B cell (primary cell): ENCODE data around the gene BLVRB. TPM values are rescaled to one million over a fixed set of nuclear protein-coding genes. Genes with fewer than 3 reads are reported as not detected.

Experiments used
- ATAC-seq: fragments of 200-7000 bp; cut with Tn5 transposase; one replicate; pipeline ENCODE4 v1.10.0; 2021; ENCODE audit warnings: low read depth, mild to moderate bottlenecking, moderate number of reproducible peaks, moderate library complexity
- CTCF ChIA-PET: fragments of 350-600 bp; sonication (Branson Sonifier 250); formaldehyde crosslinking; loops from one replicate; lab custom pipeline; 2021; ENCODE audit warnings: antibody characterized with exemption, inconsistent platforms; lab: Charles Lee
- POLR2A ChIA-PET: fragments of 350-600 bp; sonication (Branson Sonifier 250); formaldehyde crosslinking; loops from one replicate; lab custom pipeline; 2021; ENCODE audit warnings: antibody characterized with exemption; lab: Charles Lee
- DNase-seq: peaks from one replicate; pipeline ENCODE4 v3.0.0; 2013
- H2AFZ ChIP-seq: 2 replicates; pipeline ENCODE4 v1.6.1; 2012; ENCODE audit warnings: mild to moderate bottlenecking, low read depth, low read length; ENCODE audit not compliant: insufficient read depth, poor library complexity, severe bottlenecking
- H3K27ac ChIP-seq, 2 donors: 1 replicate in 1 of 2; 2 replicates in 1 of 2; pipeline ENCODE4 v1.5.1; 2012 to 2013; ENCODE audit warnings: low read length in 2 of 2, mild to moderate bottlenecking in 2 of 2, moderate library complexity in 1 of 2
- H3K27me3 ChIP-seq, 4 experiments: fragments of 200-600 bp in 1 of 4; sonication (generic) in 1 of 4; replicated peaks in 1 of 4; 1 replicate in 2 of 4; 2 replicates in 2 of 4; pipeline versions ENCODE4 v1.6.1 to v1.7.0; 2013 to 2016; ENCODE audit warnings: low read length in 3 of 4, mild to moderate bottlenecking in 2 of 4, mixed read lengths in 1 of 4, moderate library complexity in 1 of 4; ENCODE audit not compliant: insufficient read depth in 4 of 4, control insufficient read depth in 3 of 4; ENCODE audit errors: control extremely low read depth in 1 of 4
- H3K36me3 ChIP-seq, 2 experiments: replicated peaks in 1 of 2; 1 replicate in 1 of 2; 2 replicates in 1 of 2; pipeline versions ENCODE4 v1.6.1 to v1.7.1; 2013; ENCODE audit warnings: low read length in 1 of 2; ENCODE audit not compliant: insufficient read depth in 2 of 2, control insufficient read depth in 1 of 2; ENCODE audit errors: control extremely low read depth in 1 of 2, extremely low read depth in 1 of 2
- H3K4me1 ChIP-seq, 2 donors: fragments of 200-600 bp in 1 of 2; sonication (generic) in 1 of 2; 1 replicate in 1 of 2; 2 replicates in 1 of 2; pipeline versions ENCODE4 v1.5.1 to v1.6.1; 2013 to 2017; ENCODE audit warnings: low read length in 2 of 2; ENCODE audit not compliant: control insufficient read depth in 2 of 2, insufficient read depth in 2 of 2
- H3K4me2 ChIP-seq: replicated peaks from 2 replicates; pipeline ENCODE3; 2012; ENCODE audit warnings: mild to moderate bottlenecking, low read depth, low read length; ENCODE audit not compliant: poor library complexity, severe bottlenecking
- H3K4me3 ChIP-seq, 5 experiments: fragments of 200-600 bp in 1 of 5; sonication (generic) in 1 of 5; 1 replicate in 3 of 5; 2 replicates in 2 of 5; pipeline versions ENCODE4 v1.5.1 to v1.7.0; 2011 to 2016; ENCODE audit warnings: low read length in 4 of 5, mild to moderate bottlenecking in 4 of 5, low read depth in 2 of 5, control low read depth in 1 of 5, moderate library complexity in 1 of 5; ENCODE audit not compliant: insufficient read depth in 1 of 5; ENCODE audit errors: control extremely low read depth in 1 of 5, extremely low read depth in 1 of 5
- H3K79me2 ChIP-seq: fragments of 200-600 bp; sonication (generic); one replicate; pipeline ENCODE4 v1.6.0; 2016; ENCODE audit warnings: low read length; ENCODE audit not compliant: control insufficient read depth, insufficient read depth
- H3K9ac ChIP-seq: fragments of 200-600 bp; sonication (generic); 2 replicates; pipeline ENCODE4 v1.6.1; 2017; ENCODE audit warnings: mild to moderate bottlenecking, low read length, moderate library complexity
- H3K9me3 ChIP-seq, 3 donors: one replicate each; pipeline versions ENCODE4 v1.6.1 to v1.7.1; 2013; ENCODE audit warnings: low read length in 2 of 3; ENCODE audit not compliant: control insufficient read depth in 2 of 3, insufficient read depth in 1 of 3; ENCODE audit errors: control extremely low read depth in 1 of 3
- H4K20me1 ChIP-seq: 2 replicates; pipeline ENCODE4 v1.6.0; 2012; ENCODE audit warnings: mild to moderate bottlenecking, low read length; ENCODE audit not compliant: insufficient read depth, control insufficient read depth, poor library complexity, severe bottlenecking
- H3K27ac Mint-ChIP-seq: one replicate; pipeline ENCODE4 v1.8.0; 2021; ENCODE audit warnings: mixed read lengths
- H3K27me3 Mint-ChIP-seq: one replicate; pipeline ENCODE4 v1.8.0; 2021; ENCODE audit warnings: mixed read lengths
- H3K4me1 Mint-ChIP-seq: one replicate; pipeline ENCODE4 v1.8.0; 2021; ENCODE audit warnings: mixed read lengths
- H3K4me3 Mint-ChIP-seq: one replicate; pipeline ENCODE4 v1.8.0; 2021; ENCODE audit warnings: mixed read lengths
- H3K9me3 Mint-ChIP-seq: one replicate; pipeline ENCODE4 v1.8.0; 2022; ENCODE audit warnings: mixed read lengths; ENCODE audit not compliant: insufficient read depth
- EZH2 ChIP-seq: IDR thresholded peaks from 2 replicates; pipeline ENCODE4 v1.6.1; 2012; ENCODE audit warnings: borderline replicate concordance, low read depth, mild to moderate bottlenecking, moderate library complexity, low read length; ENCODE audit not compliant: insufficient read depth, poor library complexity, severe bottlenecking
- WGBS: methylation state at CpG from one replicate; pipeline ENCODE4 v1.1.5; 2013; ENCODE audit warnings: missing lambda C conversion rate; ENCODE audit not compliant: insufficient coverage; 5-methylcytosine and 5-hydroxymethylcytosine counted together
- intact Hi-C: fragments of 100-400 bp; cut with micrococcal nuclease; formaldehyde crosslinking; loops from one replicate; pipeline ENCODE4 v1.10.0; 2022
- polyA plus RNA-seq: library from polyadenylated mRNA; depleted of rRNA; stranded (reverse); fragments of >200 nt; gene quantifications from 2 replicates; pipeline ENCODE4 v1.2.3, GENCODE V29; 2012
- total RNA-seq, 2 donors: library from RNA; stranded (reverse); fragments of 120-200 nt in 1 of 2; gene quantifications; 1 replicate in 1 of 2; 2 replicates in 1 of 2; pipeline versions ENCODE4 v1.2.3 to v1.2.4, GENCODE V29; 2013 to 2022
- TF ChIP-seq, protein P1 (sequence below): fragments of 200-600 bp; IDR thresholded peaks from one replicate; pipeline ENCODE4 v1.8.0; 2022; ENCODE audit warnings: antibody characterized with exemption, mild to moderate bottlenecking

The BLVRB gene
- total and polyA plus RNA-seq, 2 donors (not counting 1 experiment from before 2014, with no cell fraction given): 14.2 to 23.2 TPM

DNA sequence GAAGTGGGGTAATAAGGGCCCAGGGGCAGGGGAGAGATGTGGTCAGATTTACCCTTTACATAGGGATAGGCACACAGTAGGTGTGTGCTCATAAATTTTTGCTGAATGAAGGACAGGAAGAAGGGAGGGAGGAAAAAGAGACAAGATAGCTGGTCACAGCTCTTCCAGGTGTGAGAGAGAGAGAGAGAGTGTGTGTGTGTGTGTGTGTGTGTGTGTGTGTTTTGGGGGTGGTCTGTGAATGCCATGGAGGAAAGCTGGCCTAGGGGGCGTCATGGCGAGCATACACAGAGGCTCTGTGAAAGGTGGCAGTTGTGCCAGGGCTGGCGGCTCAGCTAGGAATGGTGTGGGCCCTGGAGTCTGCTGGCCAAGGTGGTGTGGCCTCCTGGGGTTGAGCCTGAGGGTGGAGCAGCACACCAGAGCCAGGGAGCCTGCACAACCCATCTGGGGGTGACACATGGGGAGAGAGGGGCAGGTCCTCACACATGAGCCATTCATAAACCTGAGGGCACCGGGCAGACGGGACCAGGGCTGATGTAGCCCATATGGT, 46.4 kb downstream of the BLVRB start:
- Histone ChIP-seq H3K4me3 (no peak overlapping the region), H3K27me3 (no peaks in the 10 kb centered on the region), H2AFZ (no peak overlapping the region), H3K9ac (no peak overlapping the region), H3K27ac (no peak overlapping the region), H4K20me1 (no peaks in the 10 kb centered on the region), H3K36me3 (peaks cover 0 to 9% of the 10 kb centered on the region in 2 experiments), H3K9me3 (no peaks in the 10 kb centered on the region), H3K79me2 (peaks cover 16% of the 10 kb centered on the region), H3K4me1 (peaks cover 9 to 20% of the 10 kb centered on the region in 2 donors), H3K4me2 (no peak overlapping the region)
- Mint-ChIP-seq H3K4me1 (peaks cover 17% of the 10 kb centered on the region), H3K4me3 (peak overlapping the region; percentile 19), H3K9me3 (no peaks in the 10 kb centered on the region), H3K27me3 (no peaks in the 10 kb centered on the region), H3K27ac (no peak overlapping the region)
- TF ChIP-seq EZH2: no peak
- TF ChIP-seq, protein P1, sequence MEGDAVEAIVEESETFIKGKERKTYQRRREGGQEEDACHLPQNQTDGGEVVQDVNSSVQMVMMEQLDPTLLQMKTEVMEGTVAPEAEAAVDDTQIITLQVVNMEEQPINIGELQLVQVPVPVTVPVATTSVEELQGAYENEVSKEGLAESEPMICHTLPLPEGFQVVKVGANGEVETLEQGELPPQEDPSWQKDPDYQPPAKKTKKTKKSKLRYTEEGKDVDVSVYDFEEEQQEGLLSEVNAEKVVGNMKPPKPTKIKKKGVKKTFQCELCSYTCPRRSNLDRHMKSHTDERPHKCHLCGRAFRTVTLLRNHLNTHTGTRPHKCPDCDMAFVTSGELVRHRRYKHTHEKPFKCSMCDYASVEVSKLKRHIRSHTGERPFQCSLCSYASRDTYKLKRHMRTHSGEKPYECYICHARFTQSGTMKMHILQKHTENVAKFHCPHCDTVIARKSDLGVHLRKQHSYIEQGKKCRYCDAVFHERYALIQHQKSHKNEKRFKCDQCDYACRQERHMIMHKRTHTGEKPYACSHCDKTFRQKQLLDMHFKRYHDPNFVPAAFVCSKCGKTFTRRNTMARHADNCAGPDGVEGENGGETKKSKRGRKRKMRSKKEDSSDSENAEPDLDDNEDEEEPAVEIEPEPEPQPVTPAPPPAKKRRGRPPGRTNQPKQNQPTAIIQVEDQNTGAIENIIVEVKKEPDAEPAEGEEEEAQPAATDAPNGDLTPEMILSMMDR: no peak
- POLR2A ChIA-PET: no interaction called here
- ATAC-seq: no peak
- intact Hi-C loops: no loop called here
- 81% methylated on average over 5 of the region's 5 CpGs for WGBS
- no peak for DNase-seq
- CTCF ChIA-PET: interaction anchor here (0.7 to 9.5 kb wide), 6 partner anchors 13 to 74 kb away, joined by 3 to 87 read pairs (median 16); partner anchors contain the start of genes BLVRB, SERTAD3 and SPTBN4

- Histone ChIP-seq H3K4me1 (peaks cover 9 to 15% of the 10 kb centered on the region in 2 donors), H3K9me3 (no peaks in the 10 kb centered on the region), H2AFZ (no peak overlapping the region), H3K27me3 (no peaks in the 10 kb centered on the region), H3K4me2 (no peak overlapping the region), H3K9ac (no peak overlapping the region), H3K36me3 (peaks cover 0 to 7% of the 10 kb centered on the region in 2 experiments), H3K79me2 (peaks cover 7% of the 10 kb centered on the region), H3K27ac (no peak overlapping the region), H3K4me3 (no peak overlapping the region), H4K20me1 (no peaks in the 10 kb centered on the region)
- H3K27me3 Mint-ChIP-seq: no peaks in the 10 kb centered on the region
- ChIA-PET CTCF (interaction anchor here (1.4 to 5.6 kb wide), 2 partner anchors 12 to 27 kb away, joined by 5 to 87 read pairs; partner anchors contain the start of gene SERTAD3), POLR2A (no interaction called here)
- ATAC-seq: no peak
- intact Hi-C loops: no loop called here
- no peak overlapping the region for H3K4me3 Mint-ChIP-seq
- DNase-seq: no peak
- WGBS: 81% methylated on average over 3 of the region's 3 CpGs
- H3K4me1 Mint-ChIP-seq: peaks cover 16% of the 10 kb centered on the region
- no peaks in the 10 kb centered on the region for H3K9me3 Mint-ChIP-seq
- no peak overlapping the region for H3K27ac Mint-ChIP-seq
- TF ChIP-seq, protein P1: no peak
- no peak for TF ChIP-seq EZH2
Observed at GRCh38 chr19:40418040-40418439, 47.5 kb downstream of the BLVRB start.
